KBM-7 (cell line): Measurements from ENCODE around the gene KIF4B.
"Not testable (repeated sequence)": the region's sequence is repeated elsewhere in the genome, so short reads cannot be mapped to it uniquely, and the experiment has no call there.

ENCODE experiments used
- DNase-seq: peaks from one replicate; pipeline ENCODE4 v3.0.0-alpha.2; 2015
- in situ Hi-C: fragments of 300-500 bp; cut with MboI; formaldehyde crosslinking; loops from 2 replicates; pipeline ENCODE4 v1.14.3; 2020; ENCODE audit warnings: low sequenced_read_pairs, low pct_unique_long_range_greater_than_20kb, mixed read lengths

Gene KIF4B, protein sequence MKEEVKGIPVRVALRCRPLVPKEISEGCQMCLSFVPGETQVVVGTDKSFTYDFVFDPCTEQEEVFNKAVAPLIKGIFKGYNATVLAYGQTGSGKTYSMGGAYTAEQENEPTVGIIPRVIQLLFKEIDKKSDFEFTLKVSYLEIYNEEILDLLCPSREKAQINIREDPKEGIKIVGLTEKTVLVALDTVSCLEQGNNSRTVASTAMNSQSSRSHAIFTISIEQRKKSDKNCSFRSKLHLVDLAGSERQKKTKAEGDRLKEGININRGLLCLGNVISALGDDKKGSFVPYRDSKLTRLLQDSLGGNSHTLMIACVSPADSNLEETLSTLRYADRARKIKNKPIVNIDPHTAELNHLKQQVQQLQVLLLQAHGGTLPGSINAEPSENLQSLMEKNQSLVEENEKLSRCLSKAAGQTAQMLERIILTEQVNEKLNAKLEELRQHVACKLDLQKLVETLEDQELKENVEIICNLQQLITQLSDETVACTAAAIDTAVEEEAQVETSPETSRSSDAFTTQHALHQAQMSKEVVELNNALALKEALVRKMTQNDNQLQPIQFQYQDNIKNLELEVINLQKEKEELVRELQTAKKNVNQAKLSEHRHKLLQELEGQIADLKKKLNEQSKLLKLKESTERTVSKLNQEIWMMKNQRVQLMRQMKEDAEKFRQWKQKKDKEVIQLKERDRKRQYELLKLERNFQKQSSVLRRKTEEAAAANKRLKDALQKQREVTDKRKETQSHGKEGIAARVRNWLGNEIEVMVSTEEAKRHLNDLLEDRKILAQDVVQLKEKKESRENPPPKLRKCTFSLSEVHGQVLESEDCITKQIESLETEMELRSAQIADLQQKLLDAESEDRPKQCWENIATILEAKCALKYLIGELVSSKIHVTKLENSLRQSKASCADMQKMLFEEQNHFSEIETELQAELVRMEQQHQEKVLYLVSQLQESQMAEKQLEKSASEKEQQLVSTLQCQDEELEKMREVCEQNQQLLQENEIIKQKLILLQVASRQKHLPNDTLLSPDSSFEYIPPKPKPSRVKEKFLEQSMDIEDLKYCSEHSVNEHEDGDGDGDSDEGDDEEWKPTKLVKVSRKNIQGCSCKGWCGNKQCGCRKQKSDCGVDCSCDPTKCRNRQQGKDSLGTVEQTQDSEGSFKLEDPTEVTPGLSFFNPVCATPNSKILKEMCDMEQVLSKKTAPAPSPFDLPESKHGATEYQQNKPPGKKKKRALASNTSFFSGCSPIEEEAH

DNA sequence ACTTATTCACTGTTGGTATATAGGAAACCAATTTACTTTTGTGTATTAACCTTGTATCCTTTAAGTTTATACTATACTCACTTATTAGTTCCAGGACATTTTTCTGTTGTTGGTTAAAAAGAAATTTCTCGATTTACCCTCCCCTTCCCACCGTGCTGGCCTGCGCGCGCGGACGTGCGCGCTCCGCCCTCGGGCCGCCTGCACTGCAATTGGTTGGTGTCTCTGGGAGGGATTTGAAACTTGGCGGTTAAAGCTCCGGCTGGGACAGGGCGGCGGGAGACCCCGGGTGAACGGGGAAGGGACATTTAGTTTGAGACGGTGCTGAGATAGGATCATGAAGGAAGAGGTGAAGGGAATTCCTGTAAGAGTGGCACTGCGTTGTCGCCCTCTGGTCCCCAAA lies at the start of gene KIF4B:
Gene KIF4B (plus strand): TSS at position 230 of the 400 bp plus-strand sequence. CDS start 105 bp downstream, at position 335.
- DNase-seq, result no peak
- in situ Hi-C loops, result no loop called here

DNA sequence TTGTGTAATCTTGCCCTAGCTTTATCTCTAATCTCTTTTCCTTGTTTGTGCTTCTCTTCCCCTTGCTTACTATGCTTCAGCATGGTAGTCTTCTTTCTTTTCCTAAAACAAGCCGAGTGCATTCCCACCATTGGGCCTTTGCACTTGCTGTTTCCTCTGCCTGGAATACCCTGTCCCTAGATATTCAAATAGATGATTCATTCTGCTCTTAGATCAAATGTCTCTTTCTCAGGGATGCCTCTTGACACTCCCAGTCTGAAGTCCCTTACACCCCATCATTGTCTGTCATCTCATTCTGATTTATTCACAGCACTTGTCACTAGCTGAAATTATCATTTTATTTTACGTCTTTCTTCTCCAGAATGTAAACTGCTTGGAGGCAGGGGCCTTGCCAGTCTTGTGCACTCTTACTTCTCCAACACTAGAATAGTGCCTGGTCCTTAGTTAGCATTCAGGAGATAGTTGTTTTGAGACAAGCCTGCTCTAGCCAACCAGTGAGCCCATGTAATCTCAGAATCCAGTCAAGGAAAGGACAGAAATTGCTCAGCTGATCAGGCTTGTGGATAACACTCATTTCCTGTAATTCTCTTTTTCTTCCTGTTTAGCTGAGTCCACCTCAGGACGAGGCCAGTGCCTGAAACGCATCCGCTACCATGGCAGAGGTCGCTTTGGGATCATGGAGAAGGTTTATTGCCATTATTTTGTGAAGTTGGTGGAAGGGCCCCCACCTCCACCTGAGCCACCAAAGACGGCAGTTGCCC lies 47.3 kb upstream of the KIF4B start:
- in situ Hi-C loops, result no loop called here
- no peak for DNase-seq

DNA sequence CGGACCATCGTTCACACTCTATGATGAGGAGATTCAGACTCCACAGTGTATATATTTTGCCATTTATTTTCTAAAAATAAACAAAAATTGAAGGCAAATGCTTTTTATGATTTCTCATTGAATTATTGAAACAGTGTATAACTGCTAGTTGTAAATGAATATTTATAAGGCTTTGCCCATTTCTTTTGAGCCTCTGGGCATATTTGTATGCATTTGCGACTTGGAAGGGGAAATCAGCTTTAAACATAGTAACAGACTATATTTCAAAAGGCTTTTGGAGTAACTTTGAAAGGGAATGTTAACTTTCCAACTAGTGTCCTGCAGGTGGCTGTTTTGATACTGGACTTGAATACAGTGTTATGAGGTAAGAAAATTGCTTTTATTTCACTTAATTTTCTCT lies 46.7 kb upstream of the KIF4B start:
- no peak for DNase-seq
- in situ Hi-C loops, result no loop called here

DNA sequence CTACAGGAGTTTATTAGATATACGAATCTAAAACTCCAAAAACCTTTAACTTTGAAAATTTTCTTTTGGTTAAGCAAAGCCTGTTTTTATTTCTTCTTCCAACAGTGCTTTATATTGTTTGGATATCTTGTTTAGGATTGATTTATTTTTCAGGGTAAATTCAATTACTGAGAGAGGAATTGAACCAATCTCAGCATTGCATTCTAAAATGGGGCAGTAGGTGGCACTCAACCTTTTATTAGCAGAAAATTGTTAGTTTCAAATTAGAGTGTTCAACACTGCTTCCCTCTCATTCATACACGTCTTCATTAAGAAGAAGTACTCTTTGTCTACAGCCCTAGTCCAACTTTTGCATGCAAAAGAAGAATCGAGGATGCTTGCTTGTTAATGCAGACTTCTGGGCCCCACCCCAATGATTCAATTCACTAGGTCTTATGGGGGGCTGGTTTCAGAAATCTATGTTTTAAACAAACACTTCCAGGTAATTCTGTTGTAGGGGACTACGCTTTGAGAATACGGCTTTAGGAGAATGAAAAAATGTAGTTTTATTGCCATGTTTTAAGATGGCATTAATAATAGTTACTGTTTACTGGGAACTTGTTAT lies 46.0 kb upstream of the KIF4B start:
- in situ Hi-C loops, result no loop called here
- peak; percentile 19 for DNase-seq

DNA sequence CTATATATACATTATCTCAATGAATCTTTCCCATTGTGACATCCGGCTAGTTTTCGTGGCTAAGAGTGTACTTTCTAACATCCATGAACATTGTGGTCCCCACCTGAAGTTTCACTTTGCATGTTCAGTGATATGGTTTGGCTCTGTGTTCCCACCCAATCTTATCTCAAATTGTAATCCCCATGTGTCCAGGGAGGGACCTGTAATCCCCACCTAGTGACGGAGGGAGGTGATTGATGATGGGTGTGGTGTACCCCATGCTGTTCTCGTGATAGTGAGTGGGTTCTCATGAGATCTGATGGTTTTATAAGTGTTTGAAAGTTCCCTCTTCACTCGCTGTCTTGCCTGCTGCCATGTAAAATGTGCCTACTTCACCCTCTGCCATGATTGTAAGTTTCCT lies 44.6 kb upstream of the KIF4B start:
- in situ Hi-C loops, result no loop called here
- no peak for DNase-seq

DNA sequence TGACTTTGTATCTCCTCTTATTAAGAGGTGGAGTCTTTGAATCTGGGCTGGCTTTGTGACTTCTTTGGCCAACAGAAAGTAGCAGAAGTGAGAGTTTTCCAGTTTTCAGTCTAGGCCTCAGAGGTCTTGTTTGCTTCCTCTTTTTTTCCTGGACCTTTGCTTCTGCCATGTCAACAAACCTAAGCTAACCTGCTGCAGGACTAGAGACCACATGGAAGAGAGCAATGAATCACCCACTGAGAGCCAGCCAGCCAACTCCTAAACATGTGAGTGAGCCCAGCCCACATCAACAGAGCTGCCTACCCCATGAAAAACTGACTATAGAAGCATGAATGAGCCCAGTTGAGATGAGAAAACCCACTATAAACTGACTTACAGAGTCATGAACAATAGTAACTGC lies 42.8 kb upstream of the KIF4B start:
- in situ Hi-C loops, result no loop called here

DNA sequence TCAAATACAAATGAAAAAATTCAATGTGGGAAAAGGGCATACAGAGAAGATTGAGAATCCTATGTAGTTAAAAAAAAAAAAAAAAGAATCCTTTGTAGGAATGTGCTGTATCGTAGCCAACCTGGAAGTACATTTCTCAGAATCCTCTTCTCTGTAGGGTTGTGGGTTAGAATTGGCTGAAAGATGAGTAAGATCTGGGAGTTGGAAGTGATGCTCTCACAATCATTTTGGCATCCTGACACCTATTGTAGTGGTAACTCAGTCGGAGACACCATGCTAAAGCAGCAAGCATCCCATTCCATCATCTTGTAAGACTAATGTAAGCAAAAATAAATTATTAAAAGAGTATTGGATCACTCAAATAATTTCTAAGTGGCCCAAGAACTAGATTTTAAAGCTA lies 42.1 kb upstream of the KIF4B start:
- in situ Hi-C loops, result no loop called here
- DNase-seq, result no peak

More for the DNA sequence above, 42.8 kb upstream of the KIF4B start:
- peak; percentile 39 for DNase-seq

DNA sequence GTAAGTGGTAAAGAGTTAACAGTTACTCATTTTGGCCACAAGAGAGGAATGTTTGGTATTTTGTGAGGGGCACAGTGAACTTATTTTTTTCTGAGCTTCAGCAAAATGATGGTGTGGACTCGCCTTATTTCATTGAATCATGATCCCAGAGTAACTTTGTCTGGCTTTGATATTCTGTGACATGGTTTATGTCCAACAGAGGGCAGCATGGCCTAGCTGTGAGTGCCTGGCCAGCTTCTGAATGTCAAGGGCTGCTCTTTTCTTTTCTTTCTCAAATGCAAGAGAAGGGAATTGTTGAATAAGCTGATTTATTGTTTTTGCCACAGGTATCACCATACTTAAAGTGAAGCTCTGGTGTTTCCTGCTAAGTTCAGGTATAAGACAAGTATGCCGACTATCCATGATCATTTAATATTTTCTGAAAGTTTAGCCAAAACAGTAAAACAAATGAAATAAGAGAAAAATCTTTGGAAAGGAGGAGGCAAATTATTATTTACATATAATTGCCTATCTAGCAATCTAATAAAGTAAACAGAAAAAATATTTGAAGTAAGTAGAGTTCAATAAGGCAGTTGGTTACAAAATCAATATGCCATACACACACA lies 41.0 kb upstream of the KIF4B start:
- in situ Hi-C loops, result no loop called here
- DNase-seq, result peak; percentile 55

DNA sequence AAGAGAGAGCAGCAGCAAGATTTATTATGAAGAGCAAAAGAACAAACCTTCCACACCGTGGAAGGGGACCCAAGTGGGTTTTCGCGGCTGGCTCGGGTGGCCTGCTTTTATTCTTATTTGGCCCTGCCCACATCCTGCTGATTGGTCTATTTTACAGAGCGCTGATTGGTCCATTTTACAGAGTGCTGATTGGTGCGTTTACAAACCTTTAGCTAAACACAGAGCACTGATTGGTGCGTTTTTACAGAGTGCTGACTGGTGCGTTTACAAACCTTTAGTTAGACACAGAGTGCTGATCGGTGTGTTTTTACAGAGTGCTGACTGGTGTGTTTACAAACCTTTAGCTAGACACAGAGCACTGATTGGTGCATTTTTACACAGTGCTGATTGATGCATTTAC lies 37.5 kb upstream of the KIF4B start:
- in situ Hi-C loops, DNase-seq: not testable (repeated sequence)

DNA sequence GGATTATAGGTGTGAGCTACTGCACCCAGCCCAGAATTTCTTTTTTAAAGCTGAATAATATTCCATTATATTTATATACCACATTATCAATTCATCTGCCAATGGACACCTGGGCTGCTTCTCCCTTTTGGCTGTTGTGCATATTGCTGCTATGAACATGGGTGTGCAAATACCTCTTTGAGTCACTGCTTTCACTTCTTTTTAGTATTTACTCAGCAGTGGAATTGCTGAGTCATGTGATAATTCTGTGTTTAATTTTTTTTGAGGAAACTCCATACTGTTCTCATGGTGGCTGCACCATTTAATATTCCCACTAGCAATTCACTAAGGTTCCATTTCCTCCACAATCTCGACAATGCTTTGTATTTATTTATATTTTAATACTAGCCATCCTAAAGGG lies 36.1 kb upstream of the KIF4B start:
- no peak for DNase-seq
- in situ Hi-C loops, result no loop called here

DNA sequence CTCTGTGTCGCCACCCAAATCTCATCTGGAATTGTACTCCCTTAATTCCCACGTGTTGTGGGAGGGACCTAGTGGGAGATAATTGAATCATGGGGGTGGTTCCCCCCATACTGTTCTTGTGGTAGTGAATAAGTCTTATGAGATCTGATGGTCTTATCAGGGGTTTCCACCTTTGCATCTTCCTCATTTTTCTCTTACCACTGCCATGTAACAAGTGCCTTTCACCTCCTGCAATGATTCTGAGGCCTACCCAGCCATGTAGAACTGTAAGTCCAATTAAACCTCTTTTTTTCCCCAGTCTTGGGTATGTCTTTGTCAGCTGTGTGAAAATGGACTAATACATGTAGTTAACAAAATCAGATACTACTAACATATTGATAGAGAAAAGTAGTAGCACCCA lies 35.3 kb upstream of the KIF4B start:
- peak; percentile 30 for DNase-seq
- in situ Hi-C loops, result not testable (repeated sequence)

DNA sequence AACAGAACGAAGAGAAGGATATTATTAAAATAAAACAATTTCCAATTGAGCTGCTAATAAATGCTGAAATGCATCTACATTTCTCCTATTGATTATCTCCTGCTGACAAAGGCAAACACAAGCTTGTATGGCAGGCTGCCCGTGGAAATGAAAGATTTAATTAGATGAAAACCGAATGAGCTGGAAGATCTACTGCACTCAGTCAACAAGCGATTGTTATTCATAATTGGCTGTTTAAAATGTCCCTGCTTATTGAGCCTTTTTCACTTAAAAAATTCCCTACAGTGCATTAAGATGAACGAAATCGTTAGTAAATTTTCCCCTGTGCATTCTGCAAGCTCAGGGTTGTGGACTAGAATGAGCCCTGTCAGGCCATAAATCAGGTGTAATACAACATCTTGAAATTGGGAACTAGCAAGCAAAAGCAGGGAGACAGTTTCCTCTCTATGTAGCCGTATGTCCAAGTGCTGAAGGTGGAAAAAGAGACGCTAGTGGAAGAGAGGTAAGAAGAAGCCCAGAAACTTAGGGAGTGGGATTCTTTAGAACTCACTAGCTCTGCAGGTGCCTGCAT lies 28.5 kb upstream of the KIF4B start:
- in situ Hi-C loops, result no loop called here
- DNase-seq, result no peak

DNA sequence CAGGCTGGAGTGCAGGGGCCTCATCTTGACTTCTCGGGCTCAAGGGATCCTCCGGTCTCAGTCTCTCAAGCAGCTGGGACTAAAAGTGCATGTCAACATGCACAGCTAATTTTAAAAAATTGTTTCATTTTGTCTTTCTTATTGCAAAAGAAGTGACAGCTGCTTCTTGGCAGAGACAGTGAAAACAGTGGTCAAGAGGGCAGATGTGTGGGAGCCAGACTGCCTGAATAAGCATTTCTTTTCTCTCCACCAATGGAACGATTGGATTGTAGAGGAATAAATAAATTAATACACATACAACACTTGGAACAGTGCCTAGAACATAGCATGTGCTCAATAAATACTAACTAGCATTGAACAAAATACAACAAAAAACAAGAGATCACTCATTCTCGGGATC lies 27.4 kb upstream of the KIF4B start:
- DNase-seq, result no peak
- in situ Hi-C loops, result no loop called here

DNA sequence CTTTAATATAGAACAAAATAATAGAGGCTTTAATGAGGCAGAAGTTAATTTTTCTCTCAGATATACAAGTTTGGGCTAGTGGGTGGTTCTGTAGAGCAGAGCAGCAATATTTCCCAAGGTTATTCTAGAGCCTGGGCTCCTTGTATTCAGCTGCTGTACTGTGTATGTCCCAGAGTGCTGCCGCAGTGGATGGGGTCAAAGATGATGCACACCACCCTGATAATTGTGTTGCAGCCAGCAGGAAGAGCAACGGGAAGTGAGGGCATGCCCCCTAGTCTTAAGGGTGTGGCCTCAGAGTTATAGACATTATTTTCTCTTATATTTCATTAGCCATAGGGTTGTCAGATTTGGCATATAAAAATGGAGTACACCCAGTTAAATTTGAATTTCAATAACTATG lies 23.9 kb upstream of the KIF4B start:
- in situ Hi-C loops, result no loop called here

DNA sequence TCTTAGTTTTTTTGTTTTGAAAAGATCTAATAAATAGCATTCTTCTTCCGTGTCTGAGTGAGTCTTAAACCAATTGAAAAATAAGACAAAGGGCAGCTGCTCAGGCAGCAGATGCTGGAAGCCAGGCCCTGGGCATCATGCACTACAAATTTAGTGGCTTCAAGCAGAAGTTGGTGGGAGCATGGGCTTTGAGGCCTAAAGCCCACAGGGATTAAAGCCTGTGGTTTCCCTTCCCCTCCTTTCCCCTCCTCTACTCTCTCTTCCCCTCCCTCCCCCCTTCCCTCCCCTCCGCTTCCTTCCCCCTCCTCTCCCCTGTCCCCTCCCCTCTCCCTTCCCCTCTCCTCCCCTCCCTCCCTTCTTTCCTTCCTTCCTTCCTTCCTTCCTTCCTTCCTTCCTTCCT lies 20.1 kb upstream of the KIF4B start:
- in situ Hi-C loops, result no loop called here

More for the DNA sequence above, 23.9 kb upstream of the KIF4B start:
- no peak for DNase-seq

DNA sequence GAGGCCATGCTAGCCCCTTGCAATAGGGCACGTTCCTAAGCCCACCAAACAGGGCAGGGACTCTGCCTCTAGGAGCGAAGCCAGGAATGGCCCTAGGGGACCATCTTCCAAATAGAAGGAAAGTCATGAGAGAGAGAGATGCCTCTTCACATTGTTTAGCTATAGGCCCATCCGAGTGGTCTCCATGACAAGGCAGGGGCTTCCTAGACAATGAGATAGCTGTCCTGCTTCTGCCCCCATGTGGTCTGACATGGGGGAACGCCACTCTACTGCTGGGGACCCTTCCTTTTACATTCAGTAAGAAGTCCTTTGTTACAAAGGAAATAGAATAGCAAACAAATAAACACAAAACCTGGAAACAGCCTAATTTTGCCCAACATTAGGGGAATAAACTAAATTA lies 17.9 kb upstream of the KIF4B start:
- DNase-seq, result peak; percentile 13
- in situ Hi-C loops, result no loop called here

More for the DNA sequence above, 20.1 kb upstream of the KIF4B start:
- no peak for DNase-seq

DNA sequence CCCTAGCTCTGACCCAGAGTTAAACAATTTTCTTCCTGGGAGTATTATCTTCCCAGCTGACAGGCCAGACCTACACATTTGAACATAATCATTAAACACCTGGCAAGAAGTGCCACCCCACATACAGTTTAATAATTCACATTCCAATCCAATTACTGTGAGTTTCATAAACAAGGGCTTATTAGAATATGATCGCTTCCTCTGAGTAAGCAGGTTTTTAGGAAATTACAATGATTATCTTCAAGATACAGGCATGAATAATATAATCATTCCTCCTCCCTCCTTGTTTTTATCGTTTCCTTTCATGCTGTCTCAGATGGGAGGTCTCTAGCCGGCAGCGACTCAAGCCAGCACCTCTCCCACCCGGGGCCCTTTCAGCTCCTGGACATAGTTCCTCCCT lies 15.8 kb upstream of the KIF4B start:
- in situ Hi-C loops, result no loop called here
- no peak for DNase-seq

DNA sequence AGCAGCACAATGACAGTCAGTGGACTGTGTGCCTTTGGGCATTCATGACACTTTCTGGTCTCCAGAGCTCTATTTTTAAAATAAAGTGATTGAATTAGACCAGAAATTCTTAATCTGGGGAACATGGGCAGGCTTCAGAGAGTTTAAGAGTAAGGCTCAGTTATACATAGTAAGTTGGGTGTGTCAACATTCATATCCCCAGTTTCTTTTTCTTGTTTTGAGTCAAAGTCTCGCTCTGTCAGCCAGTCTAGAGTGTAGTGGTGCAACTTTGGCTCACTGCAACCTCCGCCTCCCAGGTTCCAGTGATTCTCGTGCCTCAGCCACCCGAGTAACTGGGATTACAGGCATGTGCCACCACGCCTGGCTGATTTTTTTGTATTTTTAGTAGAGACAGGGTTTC lies 13.7 kb upstream of the KIF4B start:
- no peak for DNase-seq
- in situ Hi-C loops, result no loop called here
